K562 (cell line): ENCODE data around the gene KRT85.

ENCODE experiments used
- CEBPB ChIP-seq: fragments of 450-650 bp; IDR thresholded peaks from 2 replicates; pipeline ENCODE4 v1.6.1; 2016; ENCODE audit warnings: missing genetic modification characterization, missing compliant biosample characterization
- CHD4 ChIP-seq: fragments of 200-600 bp; sonication (generic); IDR thresholded peaks from 3 replicates; pipeline ENCODE4 v1.6.1; 2012; ENCODE audit warnings: low read depth, mild to moderate bottlenecking, mixed read lengths, low read length, inconsistent platforms; ENCODE audit not compliant: insufficient read depth, insufficient replicate concordance, poor library complexity, severe bottlenecking
- CTCF ChIP-seq, 3 experiments: IDR thresholded peaks in 2 of 3; conservative IDR thresholded peaks in 1 of 3; 2 replicates each; pipeline ENCODE4 v1.5.1; 2011 to 2012; ENCODE audit warnings: low read length in 3 of 3, mild to moderate bottlenecking in 3 of 3, control low read depth in 2 of 3, improper control_type of control experiment in 1 of 3, inconsistent platforms in 1 of 3, low read depth in 1 of 3, mixed read lengths in 1 of 3, moderate library complexity in 1 of 3; ENCODE audit not compliant: insufficient read depth in 2 of 3
- HNRNPUL1 ChIP-seq: fragments of 200-400 bp; formaldehyde crosslinking; IDR thresholded peaks from 2 replicates; pipeline ENCODE4 v1.6.1; 2017; ENCODE audit warnings: low read length
- POLR2AphosphoS2 ChIP-seq: IDR thresholded peaks from 2 replicates; pipeline ENCODE4 v1.6.1; 2012; ENCODE audit warnings: low read length, improper control_type of control experiment
- PYGO2 ChIP-seq: fragments of 450-650 bp; IDR thresholded peaks from 2 replicates; pipeline ENCODE4 v1.6.1; 2016; ENCODE audit warnings: mild to moderate bottlenecking, missing genetic modification characterization, moderate library complexity, missing compliant biosample characterization
- RBFOX2 ChIP-seq: fragments of 200-400 bp; formaldehyde crosslinking; IDR thresholded peaks from 2 replicates; pipeline ENCODE4 v1.6.1; 2017; ENCODE audit warnings: low read depth, mild to moderate bottlenecking, low read length, moderate library complexity
- RBM34 ChIP-seq: fragments of 200-400 bp; formaldehyde crosslinking; IDR thresholded peaks from 2 replicates; pipeline ENCODE4 v1.6.1; 2018; ENCODE audit warnings: low read length, borderline replicate concordance; ENCODE audit not compliant: insufficient read depth
- RUNX1 ChIP-seq: sonication (generic); IDR thresholded peaks from 2 replicates; pipeline ENCODE4 v1.6.1; 2016; ENCODE audit warnings: antibody characterized with exemption, low read depth
- THRA ChIP-seq: fragments of 450-650 bp; IDR thresholded peaks from 2 replicates; pipeline ENCODE4 v1.6.1; 2017; ENCODE audit warnings: mild to moderate bottlenecking, moderate library complexity
- ZNF280B ChIP-seq: fragments of 250-450 bp; sonication (Bioruptor Pico); IDR thresholded peaks from 2 replicates; pipeline ENCODE4 v1.5.1; 2021; ENCODE audit warnings: mild to moderate bottlenecking
- ZNF609 ChIP-seq: sonication (generic); formaldehyde crosslinking; IDR thresholded peaks from 2 replicates; pipeline ENCODE4 v1.8.1; 2023; ENCODE audit warnings: missing genetic modification reagents, mild to moderate bottlenecking, borderline replicate concordance
- TF ChIP-seq, protein P1 (sequence below): sonication (generic); formaldehyde crosslinking; IDR thresholded peaks from 2 replicates; pipeline ENCODE4 v1.8.0; 2022; ENCODE audit warnings: missing genetic modification reagents, mild to moderate bottlenecking, moderate library complexity, borderline replicate concordance
- TF ChIP-seq, protein P2 (sequence below), 2 experiments: fragments of 450-650 bp in 1 of 2; sonication (generic) in 1 of 2; formaldehyde crosslinking in 1 of 2; IDR thresholded peaks in 1 of 2; conservative IDR thresholded peaks in 1 of 2; 2 replicates each; pipeline versions ENCODE4 v1.6.1 to v1.8.1; 2016 to 2023; ENCODE audit warnings: mild to moderate bottlenecking in 2 of 2, moderate library complexity in 2 of 2, inconsistent platforms in 1 of 2, missing genetic modification reagents in 1 of 2

- TF ChIP-seq POLR2AphosphoS2 = no peak
- no peak for TF ChIP-seq CEBPB (tag)
- TF ChIP-seq HNRNPUL1 = no peak
- no peak for TF ChIP-seq RUNX1
- TF ChIP-seq CTCF (IDR thresholded peaks at IDR 0.05 in 2 of 3, conservative IDR thresholded peaks at IDR 0.05 in 1 of 3; ENCODE audit: insufficient read depth in 2 of 3, low read depth in 1 of 3, low read length in 3 of 3) = no peak
- no peak for TF ChIP-seq ZNF609
- TF ChIP-seq CHD4 = no peak
- TF ChIP-seq, protein P1, sequence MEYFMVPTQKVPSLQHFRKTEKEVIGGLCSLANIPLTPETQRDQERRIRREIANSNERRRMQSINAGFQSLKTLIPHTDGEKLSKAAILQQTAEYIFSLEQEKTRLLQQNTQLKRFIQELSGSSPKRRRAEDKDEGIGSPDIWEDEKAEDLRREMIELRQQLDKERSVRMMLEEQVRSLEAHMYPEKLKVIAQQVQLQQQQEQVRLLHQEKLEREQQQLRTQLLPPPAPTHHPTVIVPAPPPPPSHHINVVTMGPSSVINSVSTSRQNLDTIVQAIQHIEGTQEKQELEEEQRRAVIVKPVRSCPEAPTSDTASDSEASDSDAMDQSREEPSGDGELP = no peak
- TF ChIP-seq ZNF280B = no peak
- TF ChIP-seq THRA = no peak
- TF ChIP-seq, protein P2, sequence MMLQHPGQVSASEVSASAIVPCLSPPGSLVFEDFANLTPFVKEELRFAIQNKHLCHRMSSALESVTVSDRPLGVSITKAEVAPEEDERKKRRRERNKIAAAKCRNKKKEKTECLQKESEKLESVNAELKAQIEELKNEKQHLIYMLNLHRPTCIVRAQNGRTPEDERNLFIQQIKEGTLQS (IDR thresholded peaks at IDR 0.05) = no peak
- TF ChIP-seq, protein P2 (CRISPR knock-in tag; conservative IDR thresholded peaks at IDR 0.05) = no peak
- TF ChIP-seq RBFOX2 = no peak
- TF ChIP-seq PYGO2 = no peak
- no peak for TF ChIP-seq RBM34
These were observed 48.8 kb upstream of the KRT85 start for GRCh38 chr12:52415870-52416750.
